Activated naive CD4-positive, alpha-beta T cell treated with anti-CD3 and anti-CD28 coated beads for 36 hours (primary cell): ENCODE results near the gene MAGEB17. TPM values are rescaled to one million over a fixed set of nuclear protein-coding genes. Genes with fewer than 3 reads are reported as not detected.
"Not testable (repeated sequence)": the region's sequence is repeated elsewhere in the genome, so short reads cannot be mapped to it uniquely, and the experiment has no call there.

Experiments
- CTCF ChIA-PET: fragments of 350-600 bp; sonication (Branson Sonifier 250); formaldehyde crosslinking; loops from one replicate; lab custom pipeline; 2021; ENCODE audit warnings: antibody characterized with exemption; lab: Charles Lee
- DNase-seq: peaks from one replicate; pipeline ENCODE4 v3.0.0-alpha.2; 2020
- H3K27ac Mint-ChIP-seq: one replicate; pipeline ENCODE4 v1.8.0; 2021; ENCODE audit warnings: mild to moderate bottlenecking, mixed read lengths
- H3K27me3 Mint-ChIP-seq: one replicate; pipeline ENCODE4 v1.8.0; 2021; ENCODE audit warnings: low read depth, mixed read lengths
- H3K36me3 Mint-ChIP-seq: one replicate; pipeline ENCODE4 v1.8.0; 2021; ENCODE audit warnings: low read depth, mixed read lengths
- H3K4me1 Mint-ChIP-seq: one replicate; pipeline ENCODE4 v1.8.0; 2021; ENCODE audit warnings: low read depth, mixed read lengths
- H3K4me3 Mint-ChIP-seq: one replicate; pipeline ENCODE4 v1.8.0; 2021; ENCODE audit warnings: mild to moderate bottlenecking, moderate library complexity, mixed read lengths
- H3K9me3 Mint-ChIP-seq: one replicate; pipeline ENCODE4 v1.8.0; 2021; ENCODE audit warnings: mixed read lengths
- intact Hi-C: fragments of 100-400 bp; cut with micrococcal nuclease; formaldehyde crosslinking; loops from one replicate; pipeline ENCODE4 v1.15.1; 2023
- total RNA-seq, 2 experiments: library from RNA; stranded (reverse); gene quantifications; one replicate each; pipeline ENCODE4 v1.2.3, GENCODE V29; 2021

The MAGEB17 gene
- total RNA-seq, 2 experiments from 2014 or later: not detected

DNA sequence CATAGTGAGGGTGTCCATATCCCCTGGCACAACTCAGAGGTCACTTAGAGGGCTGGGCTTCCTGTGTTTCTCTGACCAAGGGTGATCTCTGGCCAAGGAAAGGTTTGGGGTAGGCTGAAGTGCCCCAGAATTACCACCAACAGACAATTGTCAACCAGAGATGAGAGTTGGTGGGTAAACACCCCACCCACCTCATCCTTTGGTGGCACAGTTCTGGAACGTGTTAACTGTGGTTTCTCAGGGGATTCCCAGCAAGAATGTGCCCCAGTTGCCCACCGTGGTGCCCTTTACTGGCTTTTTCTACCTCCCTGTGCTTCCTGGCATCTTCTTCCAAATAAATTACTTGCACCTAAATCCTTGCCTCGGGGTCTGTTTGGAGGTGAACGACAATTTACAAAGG, 26.8 kb upstream of the MAGEB17 start:
- CTCF ChIA-PET: no interaction called here
- Mint-ChIP-seq H3K36me3 (no peaks in the 10 kb centered on the region), H3K4me3 (no peak overlapping the region), H3K27ac (no peak overlapping the region), H3K27me3 (peaks cover 8% of the 10 kb centered on the region), H3K9me3 (no peaks in the 10 kb centered on the region), H3K4me1 (peaks cover 4% of the 10 kb centered on the region)
- DNase-seq: no peak
- intact Hi-C loops: no loop called here

DNA sequence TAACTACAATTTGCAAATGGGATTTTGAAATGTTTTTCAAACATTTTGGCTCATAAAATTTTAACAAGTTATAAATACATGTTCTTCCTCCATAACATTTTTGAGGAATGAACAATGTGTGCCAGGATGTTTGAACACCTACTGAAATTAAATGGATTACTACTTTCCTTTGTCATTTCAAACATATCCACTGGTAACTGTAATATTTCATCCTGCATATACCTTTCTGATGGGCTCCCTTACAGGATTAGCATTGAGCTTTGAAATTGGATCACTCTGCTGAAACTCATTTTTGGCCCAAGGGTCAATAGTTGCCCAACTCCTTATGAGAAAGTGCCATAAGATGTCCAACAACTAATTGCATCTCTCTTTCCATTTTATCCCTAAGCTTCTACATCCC, 26.3 kb upstream of the MAGEB17 start:
- peaks cover 8% of the 10 kb centered on the region for H3K27me3 Mint-ChIP-seq
- CTCF ChIA-PET: no interaction called here
- intact Hi-C loops: no loop called here
- no peak overlapping the region for H3K4me3 Mint-ChIP-seq
- no peaks in the 10 kb centered on the region for H3K36me3 Mint-ChIP-seq
- no peak for DNase-seq
- H3K27ac Mint-ChIP-seq: no peak overlapping the region
- H3K4me1 Mint-ChIP-seq: peaks cover 4% of the 10 kb centered on the region
- no peaks in the 10 kb centered on the region for H3K9me3 Mint-ChIP-seq

DNA sequence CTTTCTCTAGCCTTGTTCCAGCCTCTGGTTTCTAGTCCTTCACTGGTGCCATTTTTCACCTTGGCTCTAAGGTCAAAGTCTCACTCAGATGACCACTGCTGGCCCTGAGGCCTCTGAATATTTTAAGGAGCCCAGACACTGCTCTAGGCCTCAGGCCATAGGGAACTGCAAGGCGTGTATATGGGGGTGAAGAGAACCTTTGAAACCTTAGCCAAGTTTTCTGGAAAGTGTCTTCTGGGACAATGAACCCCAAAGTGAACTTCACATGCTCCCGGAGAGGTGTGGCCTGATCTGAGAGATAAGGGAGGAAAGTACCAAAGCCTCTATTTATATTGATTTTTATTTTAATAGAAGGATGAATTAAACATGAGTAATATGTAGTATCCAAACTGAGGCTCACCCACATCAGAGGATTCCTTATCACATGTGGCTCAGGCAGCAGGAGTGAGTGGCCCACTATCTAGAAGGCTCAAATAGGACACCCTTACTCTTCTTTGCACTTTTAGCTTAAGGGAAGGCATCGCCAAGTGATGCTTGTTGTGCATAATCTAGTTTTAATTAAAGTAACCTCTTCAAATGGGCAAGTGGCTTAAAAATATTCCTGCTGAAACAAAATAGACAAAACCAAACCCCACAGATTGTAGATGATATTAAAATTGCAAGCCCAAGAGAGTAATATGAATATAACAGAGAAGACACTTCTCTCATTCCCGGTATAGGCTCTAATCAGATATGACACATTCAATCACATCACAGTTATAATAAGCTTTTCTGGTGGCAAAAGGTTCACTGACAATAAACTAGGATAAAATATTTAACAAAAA, 25.6 kb upstream of the MAGEB17 start:
- Mint-ChIP-seq H3K4me3 (no peak overlapping the region), H3K9me3 (no peaks in the 10 kb centered on the region), H3K27ac (no peak overlapping the region), H3K4me1 (peaks cover 4% of the 10 kb centered on the region), H3K36me3 (no peaks in the 10 kb centered on the region), H3K27me3 (peaks cover 8% of the 10 kb centered on the region)
- CTCF ChIA-PET: no interaction called here
- DNase-seq: no peak
- intact Hi-C loops: no loop called here

DNA sequence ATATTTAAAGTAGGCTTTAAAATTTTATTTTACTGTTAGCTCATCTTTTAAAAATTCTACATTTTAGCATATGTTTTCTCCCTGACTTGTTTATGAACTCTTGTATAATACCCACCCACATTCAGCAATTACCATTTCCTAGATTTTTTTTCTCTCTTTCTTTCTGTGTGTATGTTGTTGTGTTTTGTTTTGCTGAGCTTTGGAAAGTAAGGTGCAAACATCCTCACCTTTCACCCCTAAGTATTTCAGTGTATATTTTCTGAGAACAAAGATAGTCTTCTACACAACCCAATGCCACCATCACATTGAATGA, 25.1 kb upstream of the MAGEB17 start:
- CTCF ChIA-PET: no interaction called here
- Mint-ChIP-seq H3K4me1 (peaks cover 4% of the 10 kb centered on the region), H3K27ac (no peak overlapping the region), H3K27me3 (peaks cover 8% of the 10 kb centered on the region), H3K36me3 (no peaks in the 10 kb centered on the region), H3K9me3 (no peaks in the 10 kb centered on the region), H3K4me3 (no peak overlapping the region)
- intact Hi-C loops: no loop called here
- no peak for DNase-seq

DNA sequence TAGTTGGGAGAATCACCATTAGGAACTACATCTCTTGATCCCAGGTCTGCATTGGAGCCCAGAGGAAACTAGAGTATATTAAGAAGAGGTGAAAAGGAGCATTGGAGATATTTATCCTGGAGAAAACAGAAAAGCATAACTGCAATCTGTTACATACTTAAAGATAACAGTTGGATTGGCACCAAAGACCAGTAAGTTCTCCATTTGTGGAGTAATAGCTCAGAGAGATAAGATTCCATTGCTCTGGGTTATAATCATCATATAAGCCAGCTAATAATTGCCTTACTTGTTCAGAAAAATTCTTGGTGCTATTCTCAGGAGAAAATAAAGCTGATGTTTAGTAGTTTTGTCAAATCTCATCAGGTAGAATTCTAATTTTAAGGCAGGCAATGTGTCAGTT, 23.3 kb upstream of the MAGEB17 start:
- Mint-ChIP-seq H3K27ac (no peak overlapping the region), H3K27me3 (peaks cover 8% of the 10 kb centered on the region), H3K4me1 (peaks cover 4% of the 10 kb centered on the region), H3K9me3 (no peaks in the 10 kb centered on the region), H3K4me3 (no peak overlapping the region), H3K36me3 (no peaks in the 10 kb centered on the region)
- DNase-seq: no peak
- CTCF ChIA-PET: interaction anchor here (0.6 kb wide), 1 partner anchor 10 kb away, joined by 3 read pairs; no protein-coding TSS in a partner anchor
- intact Hi-C loops: no loop called here

DNA sequence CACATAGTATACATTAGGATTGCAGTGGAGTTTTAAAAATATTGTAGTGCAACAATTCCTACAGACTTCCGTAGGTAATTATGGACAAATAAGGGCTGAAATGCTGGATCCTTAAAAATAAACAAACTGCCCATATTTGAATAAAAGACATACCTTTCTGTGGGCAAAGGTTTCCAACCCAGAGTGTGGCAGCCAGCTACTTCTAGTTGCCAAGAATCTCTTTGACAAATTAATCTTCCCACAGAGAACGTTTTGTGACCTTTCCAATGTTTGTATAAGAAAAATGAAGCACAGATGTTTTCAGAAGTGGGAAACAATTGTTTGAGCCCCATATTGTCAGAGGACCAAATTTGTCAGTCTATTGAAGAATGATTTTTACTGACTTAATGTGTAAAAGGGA, 22.9 kb upstream of the MAGEB17 start:
- no peak overlapping the region for H3K27ac Mint-ChIP-seq
- no peaks in the 10 kb centered on the region for H3K9me3 Mint-ChIP-seq
- H3K4me1 Mint-ChIP-seq: peaks cover 4% of the 10 kb centered on the region
- intact Hi-C loops: no loop called here
- peaks cover 8% of the 10 kb centered on the region for H3K27me3 Mint-ChIP-seq
- CTCF ChIA-PET: no interaction called here
- DNase-seq: no peak
- H3K36me3 Mint-ChIP-seq: no peaks in the 10 kb centered on the region
- no peak overlapping the region for H3K4me3 Mint-ChIP-seq

DNA sequence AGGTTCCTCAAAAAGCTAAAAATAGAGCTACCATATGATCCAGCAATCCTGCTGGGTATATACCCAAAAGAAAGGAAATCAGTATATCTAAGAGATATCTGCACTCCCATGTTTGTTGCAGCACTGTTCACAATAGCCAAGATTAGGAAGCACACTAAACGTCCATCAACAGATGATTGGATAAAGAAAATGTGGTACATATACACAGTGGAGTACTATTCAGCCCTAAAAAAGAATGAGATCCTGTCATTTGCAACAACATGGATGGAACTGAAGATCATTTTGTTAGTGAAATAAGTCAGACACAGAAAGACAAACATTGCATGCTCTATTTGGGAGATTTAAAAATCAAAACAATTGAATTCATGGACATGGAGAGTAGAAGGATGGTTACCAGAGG, 22.2 kb upstream of the MAGEB17 start:
- CTCF ChIA-PET, H3K9me3 Mint-ChIP-seq, H3K27me3 Mint-ChIP-seq, H3K4me3 Mint-ChIP-seq, H3K36me3 Mint-ChIP-seq, H3K27ac Mint-ChIP-seq, H3K4me1 Mint-ChIP-seq, intact Hi-C loops, DNase-seq: not testable (repeated sequence)

DNA sequence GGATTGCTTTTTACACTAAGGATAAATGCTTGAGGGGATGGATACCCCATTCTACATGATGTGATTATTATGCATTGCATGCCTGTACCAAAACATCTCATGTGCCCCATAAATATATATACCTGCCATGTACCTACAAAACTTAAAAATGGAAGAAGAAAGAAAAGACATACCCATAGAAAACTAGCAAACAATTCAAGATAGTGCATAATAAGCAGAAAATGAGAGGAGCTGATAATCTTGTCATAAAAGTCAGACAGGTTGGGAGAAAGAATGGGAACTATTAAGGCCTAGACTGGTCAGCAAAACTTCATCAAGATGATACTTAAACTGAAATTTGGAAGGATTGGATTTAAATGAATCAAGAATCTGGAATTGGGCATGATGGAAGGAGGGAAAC, 21.6 kb upstream of the MAGEB17 start:
- CTCF ChIA-PET: no interaction called here
- H3K9me3 Mint-ChIP-seq: no peaks in the 10 kb centered on the region
- peaks cover 2% of the 10 kb centered on the region for H3K4me1 Mint-ChIP-seq
- DNase-seq: no peak
- no peaks in the 10 kb centered on the region for H3K36me3 Mint-ChIP-seq
- peaks cover 8% of the 10 kb centered on the region for H3K27me3 Mint-ChIP-seq
- no peak overlapping the region for H3K4me3 Mint-ChIP-seq
- intact Hi-C loops: no loop called here
- H3K27ac Mint-ChIP-seq: no peak overlapping the region

DNA sequence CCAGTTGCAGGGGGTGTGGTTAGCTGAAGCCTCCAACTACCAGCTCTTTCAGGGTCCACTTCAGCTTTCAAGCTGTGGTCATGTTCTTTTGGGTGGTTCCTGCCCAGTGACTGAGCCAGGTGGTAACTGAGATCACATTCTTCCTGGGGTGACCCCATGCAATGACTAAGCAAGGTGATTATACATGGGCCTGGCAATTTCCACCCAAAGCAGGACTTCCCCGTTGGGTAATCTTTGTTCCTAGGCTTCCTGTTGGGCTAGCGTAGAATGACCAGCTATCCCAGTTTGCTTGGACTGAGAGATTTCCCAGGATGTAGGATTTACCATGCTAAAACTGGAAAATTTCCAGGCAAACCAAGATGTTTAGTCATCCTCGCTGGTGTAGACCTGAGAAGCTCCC, 18.4 kb upstream of the MAGEB17 start:
- no peak overlapping the region for H3K4me3 Mint-ChIP-seq
- DNase-seq: no peak
- no peaks in the 10 kb centered on the region for H3K36me3 Mint-ChIP-seq
- intact Hi-C loops: no loop called here
- no peaks in the 10 kb centered on the region for H3K9me3 Mint-ChIP-seq
- H3K4me1 Mint-ChIP-seq: no peaks in the 10 kb centered on the region
- no peaks in the 10 kb centered on the region for H3K27me3 Mint-ChIP-seq
- no peak overlapping the region for H3K27ac Mint-ChIP-seq
- CTCF ChIA-PET: no interaction called here

DNA sequence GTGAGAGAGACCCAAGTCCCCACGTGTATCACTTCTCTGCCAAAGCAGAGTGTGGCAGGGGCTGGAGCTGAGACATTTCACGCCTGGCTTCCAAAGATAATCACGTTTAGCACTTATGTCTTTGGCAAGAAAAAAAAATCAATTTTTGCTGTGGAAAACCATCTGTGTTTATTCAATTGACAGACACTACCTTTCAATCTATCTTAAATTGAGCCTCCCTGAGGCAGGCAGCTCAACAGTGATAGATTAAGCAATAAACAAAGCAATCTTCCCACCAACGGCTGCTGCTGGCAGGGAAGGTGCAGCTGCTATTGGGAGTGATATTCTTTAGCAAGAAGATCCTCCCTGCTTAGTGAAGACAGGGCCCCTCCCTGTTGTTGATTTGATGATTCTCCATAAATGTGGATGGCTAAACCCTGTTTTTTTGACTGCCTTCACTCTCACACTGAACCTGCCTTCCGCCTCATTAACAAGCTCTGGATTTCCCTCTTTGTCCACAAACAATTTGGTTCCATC, 11.6 kb upstream of the MAGEB17 start:
- no peaks in the 10 kb centered on the region for H3K36me3 Mint-ChIP-seq
- intact Hi-C loops: no loop called here
- DNase-seq: no peak
- H3K4me3 Mint-ChIP-seq: no peak overlapping the region
- H3K27me3 Mint-ChIP-seq: no peaks in the 10 kb centered on the region
- no peaks in the 10 kb centered on the region for H3K9me3 Mint-ChIP-seq
- H3K4me1 Mint-ChIP-seq: peaks cover 1% of the 10 kb centered on the region
- CTCF ChIA-PET: interaction anchor here (1.5 kb wide), 1 partner anchor 30 kb away, joined by 4 read pairs; no protein-coding TSS in a partner anchor
- no peak overlapping the region for H3K27ac Mint-ChIP-seq

DNA sequence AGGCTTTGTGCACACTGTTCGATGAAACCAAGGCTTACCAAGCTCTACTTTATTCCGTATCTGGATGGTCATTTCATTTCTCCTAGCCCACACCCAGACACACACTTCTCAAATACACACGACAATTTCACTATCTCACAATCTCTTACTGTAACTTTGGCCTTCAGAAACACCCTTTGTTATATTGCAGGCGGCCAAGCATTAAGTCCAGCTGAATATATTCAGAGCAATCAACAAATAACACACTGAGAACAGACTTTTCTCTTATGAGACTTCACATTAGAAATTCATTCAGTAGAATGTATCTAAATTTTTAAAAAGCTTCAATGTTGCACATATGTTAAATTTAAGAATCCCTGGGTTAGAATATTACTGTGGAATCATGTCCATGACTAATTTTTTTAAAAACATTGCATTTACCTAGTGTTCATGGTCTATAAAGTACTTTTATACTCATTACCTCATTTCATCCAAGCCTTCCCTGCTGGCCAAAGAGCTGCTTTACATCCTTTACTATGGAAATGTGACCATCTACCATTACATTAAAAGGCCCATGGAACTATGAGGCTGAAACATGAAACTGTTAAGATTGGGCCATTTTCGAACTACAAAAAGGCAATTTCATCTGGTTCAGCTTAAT, 10.5 kb upstream of the MAGEB17 start:
- H3K9me3 Mint-ChIP-seq: no peaks in the 10 kb centered on the region
- no peak overlapping the region for H3K4me3 Mint-ChIP-seq
- H3K36me3 Mint-ChIP-seq: no peaks in the 10 kb centered on the region
- no peak overlapping the region for H3K27ac Mint-ChIP-seq
- H3K4me1 Mint-ChIP-seq: peaks cover 1% of the 10 kb centered on the region
- no peak for DNase-seq
- H3K27me3 Mint-ChIP-seq: no peaks in the 10 kb centered on the region
- intact Hi-C loops: no loop called here
- CTCF ChIA-PET: interaction anchor here (1.5 kb wide), 1 partner anchor 31 kb away, joined by 4 read pairs; no protein-coding TSS in a partner anchor

DNA sequence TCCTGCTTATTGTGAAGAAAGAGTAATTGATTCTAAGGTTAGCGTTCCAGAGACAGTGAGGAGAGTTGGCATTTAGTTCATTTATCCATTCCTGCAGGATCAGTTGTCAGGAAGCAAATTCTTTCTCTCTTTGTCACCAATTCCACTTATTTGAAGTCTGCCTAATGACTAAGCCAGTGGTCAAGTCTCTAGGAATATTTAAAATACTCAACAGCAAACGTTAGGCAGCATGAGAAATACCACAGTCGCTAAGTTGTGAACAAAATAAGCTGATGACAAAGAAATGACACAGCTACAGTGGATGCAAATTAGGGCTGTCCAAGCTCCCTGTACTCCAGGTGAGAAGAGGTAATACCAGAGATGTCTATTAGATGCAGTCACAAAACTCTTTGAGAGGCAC, 6.6 kb upstream of the MAGEB17 start:
- Mint-ChIP-seq H3K4me3 (no peak overlapping the region), H3K4me1 (peaks cover 1% of the 10 kb centered on the region), H3K9me3 (no peaks in the 10 kb centered on the region), H3K27me3 (peaks cover 2% of the 10 kb centered on the region), H3K36me3 (no peaks in the 10 kb centered on the region), H3K27ac (no peak overlapping the region)
- no peak for DNase-seq
- CTCF ChIA-PET: no interaction called here
- intact Hi-C loops: no loop called here

DNA sequence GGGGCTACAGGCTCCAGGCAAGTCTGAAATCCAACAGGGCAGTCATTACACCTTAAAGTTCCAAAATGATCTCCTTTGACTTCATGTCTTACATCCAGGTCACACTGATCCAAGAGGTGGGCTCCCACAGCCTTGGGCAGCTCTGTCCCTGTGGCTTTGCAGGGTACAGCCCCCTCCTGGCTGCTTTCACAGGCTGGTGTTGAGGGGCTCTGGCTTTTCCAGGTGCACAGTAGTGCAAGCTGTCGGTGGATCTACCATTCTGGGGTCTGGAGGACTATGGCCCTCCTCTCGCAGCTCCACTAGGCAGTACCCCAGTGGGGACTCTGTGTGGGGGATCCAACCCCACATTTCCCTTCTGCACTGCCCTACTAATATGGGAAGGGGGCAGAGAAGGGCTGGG, 6.1 kb upstream of the MAGEB17 start:
- intact Hi-C loops, DNase-seq, CTCF ChIA-PET, H3K4me3 Mint-ChIP-seq, H3K27me3 Mint-ChIP-seq, H3K9me3 Mint-ChIP-seq, H3K4me1 Mint-ChIP-seq, H3K36me3 Mint-ChIP-seq, H3K27ac Mint-ChIP-seq: not testable (repeated sequence)
